HEK293T (cell line): ENCODE results near the gene KLHDC8A.
A peak's percentile ranks its signal among the peaks of the same experiment; 100 is the strongest.

ENCODE experiments used
- CTCF ChIA-PET: fragments of 350-600 bp; formaldehyde crosslinking; extraction: SDS; loops from one replicate; lab custom pipeline; 2021; ENCODE audit warnings: antibody characterized with exemption, inconsistent platforms; lab: Yijun Ruan, JAX
- POLR2A ChIA-PET: fragments of 350-600 bp; formaldehyde crosslinking; extraction: SDS; loops from one replicate; lab custom pipeline; 2020; ENCODE audit warnings: antibody characterized with exemption, inconsistent platforms; lab: Yijun Ruan, JAX
- DNase-seq: peaks from one replicate; pipeline ENCODE4 v3.0.0; 2012; ENCODE audit warnings: mixed read lengths; ENCODE audit errors: extremely low spot score
- ARNT ChIP-seq: fragments of 450-650 bp; IDR thresholded peaks from 2 replicates; pipeline ENCODE4 v1.6.1; 2017; ENCODE audit warnings: mild to moderate bottlenecking
- BHLHE40 ChIP-seq: fragments of 450-650 bp; IDR thresholded peaks from 2 replicates; pipeline ENCODE4 v1.6.1; 2016; ENCODE audit warnings: mild to moderate bottlenecking, moderate library complexity, borderline replicate concordance
- CTBP1 ChIP-seq: fragments of 450-650 bp; IDR thresholded peaks from 2 replicates; pipeline ENCODE4 v1.6.1; 2016; ENCODE audit warnings: borderline replicate concordance
- ELF4 ChIP-seq: fragments of 450-650 bp; IDR thresholded peaks from 2 replicates; pipeline ENCODE4 v1.6.1; 2017; ENCODE audit warnings: antibody characterized with exemption
- FOXA1 ChIP-seq: fragments of 450-650 bp; IDR thresholded peaks from 2 replicates; pipeline ENCODE4 v1.6.1; 2016; ENCODE audit warnings: mild to moderate bottlenecking
- FOXK2 ChIP-seq: fragments of 450-650 bp; IDR thresholded peaks from 2 replicates; pipeline ENCODE4 v1.6.1; 2016; ENCODE audit warnings: mild to moderate bottlenecking
- FOXM1 ChIP-seq: fragments of 450-650 bp; IDR thresholded peaks from 2 replicates; pipeline ENCODE4 v1.6.1; 2017; ENCODE audit warnings: mild to moderate bottlenecking, borderline replicate concordance
- HDGF ChIP-seq: fragments of 450-650 bp; IDR thresholded peaks from 2 replicates; pipeline ENCODE4 v1.6.1; 2017; ENCODE audit warnings: antibody characterized with exemption, borderline replicate concordance
- L3MBTL2 ChIP-seq: fragments of 450-650 bp; conservative IDR thresholded peaks from 2 replicates; pipeline ENCODE4 v1.6.1; 2016; ENCODE audit warnings: mild to moderate bottlenecking
- LEF1 ChIP-seq: fragments of 450-650 bp; IDR thresholded peaks from 2 replicates; pipeline ENCODE4 v1.6.1; 2017; ENCODE audit warnings: mild to moderate bottlenecking, borderline replicate concordance
- NFRKB ChIP-seq: fragments of 450-650 bp; IDR thresholded peaks from 2 replicates; pipeline ENCODE4 v1.6.1; 2016; ENCODE audit warnings: mild to moderate bottlenecking, moderate library complexity
- PKNOX1 ChIP-seq: fragments of 450-650 bp; IDR thresholded peaks from 2 replicates; pipeline ENCODE4 v1.6.1; 2016
- SP1 ChIP-seq: fragments of 450-650 bp; IDR thresholded peaks from 2 replicates; pipeline ENCODE4 v1.6.1; 2017
- SUZ12 ChIP-seq: fragments of 450-650 bp; IDR thresholded peaks from 2 replicates; pipeline ENCODE4 v1.6.1; 2016; ENCODE audit warnings: mild to moderate bottlenecking
- TARDBP ChIP-seq: fragments of 450-650 bp; IDR thresholded peaks from 2 replicates; pipeline ENCODE4 v1.6.1; 2016
- ZNF384 ChIP-seq: fragments of 450-650 bp; IDR thresholded peaks from 2 replicates; pipeline ENCODE4 v1.6.1; 2016

The KLHDC8A gene

DNA sequence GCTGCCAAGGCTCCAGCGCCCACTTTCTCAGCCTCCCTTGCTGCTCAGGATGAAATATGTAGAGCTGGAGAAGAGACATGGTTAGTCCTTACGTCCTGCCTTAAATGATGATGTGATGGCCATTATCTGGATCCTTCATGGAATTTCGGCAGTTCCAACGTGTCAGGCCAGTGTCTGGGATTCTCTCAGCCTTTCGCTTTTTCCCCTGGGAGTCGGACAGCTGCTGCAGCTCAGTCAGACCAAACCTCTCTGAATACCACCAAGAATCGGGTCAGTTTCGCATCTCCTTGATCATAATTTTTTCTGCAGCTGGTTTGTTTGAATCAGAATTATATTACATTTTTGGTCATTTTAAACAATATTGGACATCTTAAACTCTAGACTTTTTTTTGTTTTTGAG is 22.3 kb upstream of the KLHDC8A start:
- CTCF ChIA-PET, result no interaction called here
- no peak for DNase-seq
- TF ChIP-seq NFRKB (no peak), PKNOX1 (no peak), HDGF (no peak), ZNF384 (no peak), ARNT (no peak), FOXM1 (no peak), BHLHE40 (no peak), L3MBTL2 (no peak)
- POLR2A ChIA-PET, result no interaction called here

GRCh38 chr1:205377355-205377754 is 20.6 kb upstream of the KLHDC8A start:
- POLR2A ChIA-PET, result no interaction called here
- CTCF ChIA-PET, result no interaction called here
- TF ChIP-seq ARNT (no peak), PKNOX1 (no peak), FOXM1 (no peak), SUZ12 (no peak), CTBP1 (no peak), LEF1 (no peak), NFRKB (no peak), FOXA1 (no peak), ELF4 (no peak)
- DNase-seq, result no peak

DNA sequence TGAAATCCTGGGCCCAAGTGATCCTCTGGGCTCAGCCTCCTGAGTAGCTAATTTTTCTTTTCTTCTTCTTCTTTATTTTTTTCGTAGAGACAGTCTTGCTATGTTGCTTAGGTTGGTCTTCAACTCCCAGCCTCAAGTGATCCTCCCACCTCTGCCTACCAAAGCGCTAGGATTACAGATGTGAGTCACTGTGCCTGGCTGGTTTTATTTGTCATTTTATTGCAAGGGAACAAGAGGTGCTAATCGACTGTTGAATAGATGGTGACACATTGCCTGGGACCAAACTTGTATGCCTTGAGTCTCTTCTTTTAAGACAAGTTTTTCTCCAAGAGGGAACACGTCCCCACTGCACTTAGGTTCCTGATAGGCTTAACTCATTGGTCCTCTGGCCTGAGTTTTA is 20.0 kb upstream of the KLHDC8A start:
- DNase-seq, result no peak
- CTCF ChIA-PET, result interaction anchor here (0.5 kb wide), 1 partner anchor 854 kb away, joined by 5 read pairs; no protein-coding TSS in a partner anchor
- TF ChIP-seq CTBP1, result no peak
- no peak for TF ChIP-seq FOXM1
- no peak for TF ChIP-seq NFRKB
- no peak for TF ChIP-seq L3MBTL2
- TF ChIP-seq FOXA1, result no peak
- TF ChIP-seq TARDBP, result no peak
- TF ChIP-seq PKNOX1, result no peak
- TF ChIP-seq ARNT, result no peak
- no peak for TF ChIP-seq HDGF
- no peak for TF ChIP-seq SUZ12
- TF ChIP-seq FOXK2, result no peak
- no peak for TF ChIP-seq LEF1
- no peak for TF ChIP-seq BHLHE40
- TF ChIP-seq SP1, result no peak
- no peak for TF ChIP-seq ELF4
- POLR2A ChIA-PET, result no interaction called here

- CTCF ChIA-PET, result interaction anchor here (0.7 to 1.0 kb wide), 2 partner anchors 112 to 615 kb away, joined by 3 to 4 read pairs; no protein-coding TSS in a partner anchor
- DNase-seq, result peak; percentile 69
- TF ChIP-seq PKNOX1 (no peak), CTBP1 (no peak), HDGF (no peak), BHLHE40 (no peak), LEF1 (no peak), FOXM1 (no peak), SP1 (no peak), ZNF384 (no peak), TARDBP (no peak), ARNT (no peak), FOXK2 (no peak), SUZ12 (no peak), FOXA1 (no peak), NFRKB (no peak), L3MBTL2 (no peak), ELF4 (no peak)
- POLR2A ChIA-PET, result no interaction called here
These were observed 19.3 kb upstream of the KLHDC8A start for GRCh38 chr1:205375835-205376545.

- ChIA-PET POLR2A (interaction anchor here (1.1 kb wide), 1 partner anchor 147 kb away, joined by 3 read pairs; the partner anchor contains the start of gene TMCC2), CTCF (interaction anchor here (1.3 kb wide), 1 partner anchor 24 kb away, joined by 3 read pairs; no protein-coding TSS in a partner anchor)
- no peak for DNase-seq
- no peak for TF ChIP-seq BHLHE40
- TF ChIP-seq FOXA1, result no peak
- no peak for TF ChIP-seq ZNF384
- TF ChIP-seq L3MBTL2, result no peak
- no peak for TF ChIP-seq FOXM1
- no peak for TF ChIP-seq PKNOX1
- TF ChIP-seq NFRKB, result no peak
- no peak for TF ChIP-seq HDGF
- no peak for TF ChIP-seq CTBP1
These were observed 17.7 kb upstream of the KLHDC8A start for GRCh38 chr1:205374210-205375078.
